Mesodermal cell (in vitro differentiated cells): ENCODE measurements around the gene ST7L.

Source experiments
- H3K27ac ChIP-seq: 2 replicates; pipeline ENCODE4 v1.7.0; 2013; ENCODE audit warnings: mild to moderate bottlenecking, low read depth, low read length, moderate library complexity; ENCODE audit not compliant: severe bottlenecking
- H3K36me3 ChIP-seq: 2 replicates; pipeline ENCODE4 v1.7.1; 2013; ENCODE audit warnings: mild to moderate bottlenecking, low read length, moderate library complexity; ENCODE audit not compliant: control insufficient read depth, insufficient read depth
- H3K4me1 ChIP-seq: one replicate; pipeline ENCODE4 v1.7.1; 2013; ENCODE audit warnings: mild to moderate bottlenecking, low read length; ENCODE audit not compliant: insufficient read depth, control insufficient read depth, poor library complexity, severe bottlenecking
- H3K4me3 ChIP-seq: 2 replicates; pipeline ENCODE4 v1.7.0; 2013; ENCODE audit warnings: low read length, control low read depth, mild to moderate bottlenecking; ENCODE audit not compliant: insufficient read depth, poor library complexity, severe bottlenecking; ENCODE audit errors: extremely low read depth
- H3K9me3 ChIP-seq: 2 replicates; pipeline ENCODE4 v1.7.1; 2013; ENCODE audit warnings: mild to moderate bottlenecking, low read length, moderate library complexity; ENCODE audit not compliant: control insufficient read depth
- WGBS, 2 experiments: methylation state at CpG; one replicate each; pipeline ENCODE4 v1.1.5; 2013; ENCODE audit warnings: missing lambda C conversion rate in 2 of 2; ENCODE audit not compliant: insufficient coverage in 2 of 2; 5-methylcytosine and 5-hydroxymethylcytosine counted together

The ST7L gene

DNA sequence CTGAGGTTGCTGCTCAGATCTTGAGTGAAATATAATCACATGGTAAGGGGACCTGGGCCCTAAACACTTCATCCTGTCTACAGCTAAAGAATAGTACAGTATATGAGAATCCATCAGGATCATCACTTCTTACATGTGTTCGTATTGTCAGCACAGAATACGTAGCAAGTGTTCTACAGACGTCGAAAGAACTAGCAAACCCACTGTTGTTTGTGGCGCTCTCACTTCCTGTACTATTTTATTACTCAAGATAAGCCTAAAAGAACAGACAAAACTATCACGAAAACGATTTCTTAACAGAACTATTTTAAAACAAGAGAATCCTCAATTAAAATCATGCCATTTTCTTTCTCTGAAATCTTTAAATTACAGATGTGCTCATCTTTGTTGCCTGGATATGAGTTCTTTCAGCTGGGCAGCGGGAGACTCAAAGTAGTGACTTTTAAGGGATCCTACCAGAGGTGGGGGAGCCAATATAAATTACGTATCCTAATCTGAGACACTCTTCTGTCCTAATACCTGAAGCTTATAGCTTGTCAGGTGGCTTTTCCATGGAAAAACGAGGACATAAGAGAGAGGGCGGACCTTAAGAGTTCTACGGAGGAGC is 724 bp downstream of the ST7L start:
- peak overlapping the region; percentile 100 for H3K4me3 ChIP-seq
- H3K4me1 ChIP-seq: peaks cover 6% of the 10 kb centered on the region
- WGBS, 2 experiments: 3 to 7% methylated on average over 8 to 9 of the region's 12 CpGs
- H3K9me3 ChIP-seq: no peaks in the 10 kb centered on the region
- H3K27ac ChIP-seq: peak overlapping the region; percentile 98
- peaks cover 31% of the 10 kb centered on the region for H3K36me3 ChIP-seq

DNA sequence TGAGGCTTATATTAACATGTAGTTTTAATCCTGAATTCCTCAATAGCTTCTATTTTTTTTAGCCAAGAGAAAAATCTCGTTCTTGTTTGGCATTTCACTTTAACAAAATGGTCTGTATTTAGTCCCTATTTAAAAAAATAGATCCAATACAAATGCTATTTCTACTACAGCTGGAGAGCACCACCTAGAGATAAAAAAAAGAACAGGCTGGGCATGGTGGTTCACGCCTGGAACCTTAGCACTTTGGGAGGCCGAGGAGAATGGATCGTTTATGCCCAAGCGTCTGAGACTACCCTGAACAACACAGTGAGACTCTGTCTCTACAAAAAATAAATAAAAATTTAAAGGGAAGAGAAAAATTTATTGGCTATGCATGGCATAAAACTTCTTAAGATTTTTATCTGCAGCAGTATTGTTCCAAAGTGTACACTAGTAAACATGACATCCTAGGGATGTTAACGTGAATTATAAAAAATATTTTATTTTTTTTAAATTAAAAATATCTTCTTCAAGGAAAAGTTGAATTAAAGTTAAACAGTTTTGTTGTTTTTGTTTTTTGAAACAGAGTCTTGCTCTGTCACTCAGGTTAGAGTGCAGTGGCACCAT is 4.4 kb downstream of the ST7L start:
- no peaks in the 10 kb centered on the region for H3K9me3 ChIP-seq
- no peak overlapping the region for H3K27ac ChIP-seq
- H3K4me3 ChIP-seq: no peak overlapping the region
- H3K4me1 ChIP-seq: peaks cover 3% of the 10 kb centered on the region
- no CpG with 5 or more reads among the region's 6 CpGs for WGBS, 2 experiments
- H3K36me3 ChIP-seq: peaks cover 61% of the 10 kb centered on the region

- H3K9me3 ChIP-seq: no peaks in the 10 kb centered on the region
- H3K27ac ChIP-seq: no peak overlapping the region
- no peak overlapping the region for H3K4me3 ChIP-seq
- H3K4me1 ChIP-seq: no peaks in the 10 kb centered on the region
- 93 to 96% methylated on average over 3 of the region's 4 CpGs for WGBS, 2 experiments
- peaks cover 80% of the 10 kb centered on the region for H3K36me3 ChIP-seq
Observed at GRCh38 chr1:112605633-112606327, 13.2 kb downstream of the ST7L start.

GRCh38 chr1:112603541-112603940 is 15.4 kb downstream of the ST7L start:
- Histone ChIP-seq H3K4me1 (no peaks in the 10 kb centered on the region), H3K4me3 (no peak overlapping the region), H3K9me3 (no peaks in the 10 kb centered on the region), H3K27ac (no peak overlapping the region), H3K36me3 (peaks cover 75% of the 10 kb centered on the region)
- WGBS, 2 experiments: 100% methylated on average over 1 of the region's 1 CpG; no CpG with 5 or more reads in 1 of the 2 experiments

GRCh38 chr1:112603012-112603411 is 15.9 kb downstream of the ST7L start:
- no peaks in the 10 kb centered on the region for H3K4me1 ChIP-seq

DNA sequence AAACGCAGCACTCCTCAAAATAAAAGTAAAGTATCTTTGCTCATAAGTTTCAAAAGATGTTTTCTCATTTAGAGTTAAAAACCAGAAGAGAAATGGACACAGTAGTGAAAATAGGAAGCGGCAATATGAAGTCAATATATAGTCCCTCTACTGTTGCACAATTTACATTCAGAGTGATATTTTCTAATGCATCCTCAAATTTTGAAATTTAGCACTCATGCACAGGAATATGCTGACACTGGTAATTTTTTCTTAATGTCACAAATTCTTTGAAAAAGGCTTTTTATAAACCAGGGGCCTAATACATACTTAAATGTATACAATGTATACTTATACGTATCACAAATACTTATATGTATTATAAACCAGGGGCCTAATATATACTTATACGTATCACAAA is 19.5 kb downstream of the ST7L start:
- Histone ChIP-seq H3K27ac (no peak overlapping the region), H3K4me1 (no peaks in the 10 kb centered on the region), H3K36me3 (peaks cover 65% of the 10 kb centered on the region), H3K4me3 (no peak overlapping the region), H3K9me3 (no peaks in the 10 kb centered on the region)
- 100% methylated on average over 1 of the region's 4 CpGs; no CpG with 5 or more reads in 1 of the 2 experiments for WGBS, 2 experiments

More at GRCh38 chr1:112603012-112603411, 15.9 kb downstream of the ST7L start:
- no peak overlapping the region for H3K27ac ChIP-seq
- no peak overlapping the region for H3K4me3 ChIP-seq
- no peaks in the 10 kb centered on the region for H3K9me3 ChIP-seq
- no CpG with 5 or more reads among the region's 2 CpGs for WGBS, 2 experiments
- peaks cover 74% of the 10 kb centered on the region for H3K36me3 ChIP-seq

DNA sequence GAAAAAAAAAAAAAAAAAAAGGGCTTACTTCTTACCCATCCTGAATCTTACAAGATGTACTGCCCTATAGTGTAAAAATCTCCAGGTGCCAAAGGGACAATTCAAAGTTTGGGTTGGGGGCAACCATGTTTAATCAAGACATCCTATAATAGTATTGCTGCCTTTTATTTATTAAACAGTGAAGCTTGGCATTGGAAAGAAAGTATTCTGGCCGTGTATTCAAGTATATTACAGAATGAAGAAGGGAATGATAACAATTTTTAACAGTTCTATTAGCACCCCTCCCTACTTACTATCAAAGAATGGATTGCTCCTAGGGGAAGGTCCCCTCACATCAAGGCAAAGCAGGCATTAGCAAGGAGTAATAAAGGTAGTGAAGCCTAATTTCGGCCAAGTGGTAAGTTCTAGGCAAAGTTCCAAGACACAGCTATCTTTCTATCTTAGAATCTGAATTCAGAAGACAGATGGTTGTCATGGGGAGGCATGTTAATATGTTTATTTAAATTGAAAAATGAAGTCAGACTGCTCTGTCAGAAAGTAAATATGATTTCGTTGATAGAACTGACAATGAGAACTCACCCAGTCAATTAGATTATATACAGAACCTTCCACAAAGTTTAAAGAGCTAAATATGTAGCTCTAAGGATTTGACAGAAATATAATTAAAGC is 24.6 kb downstream of the ST7L start:
- WGBS, 2 experiments: no CpG with 5 or more reads among the region's 3 CpGs
- H3K4me1 ChIP-seq: no peaks in the 10 kb centered on the region
- peaks cover 44% of the 10 kb centered on the region for H3K36me3 ChIP-seq
- H3K4me3 ChIP-seq: no peak overlapping the region
- H3K27ac ChIP-seq: no peak overlapping the region
- H3K9me3 ChIP-seq: peaks cover 9% of the 10 kb centered on the region

GRCh38 chr1:112589766-112590165 is 29.2 kb downstream of the ST7L start:
- Histone ChIP-seq H3K9me3 (peaks cover 17% of the 10 kb centered on the region), H3K36me3 (peaks cover 37% of the 10 kb centered on the region), H3K27ac (no peak overlapping the region), H3K4me3 (no peak overlapping the region), H3K4me1 (no peaks in the 10 kb centered on the region)
- WGBS, 2 experiments: 100% methylated on average over 1 of the region's 1 CpG; no CpG with 5 or more reads in 1 of the 2 experiments

- no peak overlapping the region for H3K4me3 ChIP-seq
- peaks cover 3% of the 10 kb centered on the region for H3K9me3 ChIP-seq
- peaks cover 37% of the 10 kb centered on the region for H3K36me3 ChIP-seq
- H3K27ac ChIP-seq: no peak overlapping the region
- no peaks in the 10 kb centered on the region for H3K4me1 ChIP-seq
Observed at GRCh38 chr1:112583366-112583765, 35.6 kb downstream of the ST7L start.

DNA sequence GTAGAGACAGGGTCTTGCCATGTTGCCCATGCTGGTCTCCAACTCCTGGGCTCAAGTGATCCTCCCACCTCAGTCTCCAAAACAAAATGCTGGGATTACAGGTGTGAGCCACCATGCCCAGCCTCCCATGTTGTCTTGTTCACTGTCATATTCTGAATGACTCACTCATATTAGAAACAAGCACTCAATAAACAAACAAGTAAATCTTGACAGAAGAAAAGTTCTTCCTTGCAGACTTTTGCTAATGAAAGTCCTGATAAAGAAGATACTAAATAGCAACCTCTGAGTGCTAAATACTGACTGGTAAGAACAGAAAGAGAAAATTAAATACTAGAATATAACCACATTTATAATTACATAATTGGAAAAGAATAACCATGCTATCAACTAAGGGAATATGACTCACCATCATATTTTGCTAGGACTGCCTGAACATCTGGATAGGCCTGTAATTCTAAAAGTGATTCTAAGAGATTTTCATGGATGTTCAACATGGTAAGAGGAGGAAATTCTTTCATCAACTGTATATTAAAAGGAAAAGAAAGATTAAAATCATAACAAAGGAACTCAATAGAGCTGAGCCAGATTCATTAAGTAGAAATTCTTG is 37.3 kb downstream of the ST7L start:
- H3K36me3 ChIP-seq: peaks cover 48% of the 10 kb centered on the region
- H3K4me3 ChIP-seq: no peak overlapping the region
- no peaks in the 10 kb centered on the region for H3K4me1 ChIP-seq
- no peak overlapping the region for H3K27ac ChIP-seq
- no peaks in the 10 kb centered on the region for H3K9me3 ChIP-seq
